ENCODE data around the gene ITGA1. TPM values are rescaled to one million over a fixed set of nuclear protein-coding genes. Genes with fewer than 3 reads are reported as not detected.

The ITGA1 gene
- total RNA-seq, 1 donor from 2014 or later: 33.5 TPM

- Mint-ChIP-seq H3K27me3 (ENCODE audit: unreplicated experiment) (no peaks in the 10 kb centered on the region), H3K4me1 (ENCODE audit: unreplicated experiment) (peaks cover 28% of the 10 kb centered on the region), H3K9me3 (ENCODE audit: unreplicated experiment) (no peaks in the 10 kb centered on the region), H3K36me3 (ENCODE audit: low read depth, unreplicated experiment) (no peaks in the 10 kb centered on the region), H3K27ac (ENCODE audit: unreplicated experiment) (no peak overlapping the region), H3K4me3 (ENCODE audit: unreplicated experiment) (no peak overlapping the region)
- no peak for DNase-seq (ENCODE audit: low spot score)
- TF ChIP-seq, protein P1, sequence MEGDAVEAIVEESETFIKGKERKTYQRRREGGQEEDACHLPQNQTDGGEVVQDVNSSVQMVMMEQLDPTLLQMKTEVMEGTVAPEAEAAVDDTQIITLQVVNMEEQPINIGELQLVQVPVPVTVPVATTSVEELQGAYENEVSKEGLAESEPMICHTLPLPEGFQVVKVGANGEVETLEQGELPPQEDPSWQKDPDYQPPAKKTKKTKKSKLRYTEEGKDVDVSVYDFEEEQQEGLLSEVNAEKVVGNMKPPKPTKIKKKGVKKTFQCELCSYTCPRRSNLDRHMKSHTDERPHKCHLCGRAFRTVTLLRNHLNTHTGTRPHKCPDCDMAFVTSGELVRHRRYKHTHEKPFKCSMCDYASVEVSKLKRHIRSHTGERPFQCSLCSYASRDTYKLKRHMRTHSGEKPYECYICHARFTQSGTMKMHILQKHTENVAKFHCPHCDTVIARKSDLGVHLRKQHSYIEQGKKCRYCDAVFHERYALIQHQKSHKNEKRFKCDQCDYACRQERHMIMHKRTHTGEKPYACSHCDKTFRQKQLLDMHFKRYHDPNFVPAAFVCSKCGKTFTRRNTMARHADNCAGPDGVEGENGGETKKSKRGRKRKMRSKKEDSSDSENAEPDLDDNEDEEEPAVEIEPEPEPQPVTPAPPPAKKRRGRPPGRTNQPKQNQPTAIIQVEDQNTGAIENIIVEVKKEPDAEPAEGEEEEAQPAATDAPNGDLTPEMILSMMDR (IDR thresholded peaks at IDR 0.05; ENCODE audit: unreplicated experiment): no peak
Measured at GRCh38 chr5:52776116-52776515, 11.6 kb upstream of the ITGA1 start.

- Mint-ChIP-seq H3K27ac (ENCODE audit: unreplicated experiment) (no peak overlapping the region), H3K27me3 (ENCODE audit: unreplicated experiment) (no peaks in the 10 kb centered on the region), H3K36me3 (ENCODE audit: low read depth, unreplicated experiment) (no peaks in the 10 kb centered on the region), H3K4me1 (ENCODE audit: unreplicated experiment) (peaks cover 28% of the 10 kb centered on the region), H3K9me3 (ENCODE audit: unreplicated experiment) (no peaks in the 10 kb centered on the region), H3K4me3 (ENCODE audit: unreplicated experiment) (no peak overlapping the region)
- TF ChIP-seq, protein P1 (IDR thresholded peaks at IDR 0.05; ENCODE audit: unreplicated experiment): no peak
- no peak for DNase-seq (ENCODE audit: low spot score)
Measured at GRCh38 chr5:52777186-52777585, 10.5 kb upstream of the ITGA1 start.

- no peaks in the 10 kb centered on the region for H3K9me3 Mint-ChIP-seq (ENCODE audit: unreplicated experiment)
- peaks cover 20% of the 10 kb centered on the region for H3K4me1 Mint-ChIP-seq (ENCODE audit: unreplicated experiment)
- H3K36me3 Mint-ChIP-seq (ENCODE audit: low read depth, unreplicated experiment): no peaks in the 10 kb centered on the region
- no peak overlapping the region for H3K4me3 Mint-ChIP-seq (ENCODE audit: unreplicated experiment)
- no peaks in the 10 kb centered on the region for H3K27me3 Mint-ChIP-seq (ENCODE audit: unreplicated experiment)
- TF ChIP-seq, protein P1 (IDR thresholded peaks at IDR 0.05; ENCODE audit: unreplicated experiment): no peak
- DNase-seq (ENCODE audit: low spot score): no peak
- no peak overlapping the region for H3K27ac Mint-ChIP-seq (ENCODE audit: unreplicated experiment)
Measured at GRCh38 chr5:52778781-52779180, 8.9 kb upstream of the ITGA1 start.

- Mint-ChIP-seq H3K9me3 (ENCODE audit: unreplicated experiment) (no peaks in the 10 kb centered on the region), H3K27ac (ENCODE audit: unreplicated experiment) (no peak overlapping the region), H3K4me1 (ENCODE audit: unreplicated experiment) (peaks cover 15% of the 10 kb centered on the region), H3K27me3 (ENCODE audit: unreplicated experiment) (no peaks in the 10 kb centered on the region), H3K4me3 (ENCODE audit: unreplicated experiment) (no peak overlapping the region), H3K36me3 (ENCODE audit: low read depth, unreplicated experiment) (no peaks in the 10 kb centered on the region)
- TF ChIP-seq, protein P1 (IDR thresholded peaks at IDR 0.05; ENCODE audit: unreplicated experiment): no peak
- DNase-seq (ENCODE audit: low spot score): no peak
Measured at GRCh38 chr5:52779213-52779612, 8.5 kb upstream of the ITGA1 start.

- peaks cover 10% of the 10 kb centered on the region for H3K4me1 Mint-ChIP-seq (ENCODE audit: unreplicated experiment)
- no peak overlapping the region for H3K4me3 Mint-ChIP-seq (ENCODE audit: unreplicated experiment)
- H3K27me3 Mint-ChIP-seq (ENCODE audit: unreplicated experiment): no peaks in the 10 kb centered on the region
- DNase-seq (ENCODE audit: low spot score): no peak
- TF ChIP-seq, protein P1 (IDR thresholded peaks at IDR 0.05; ENCODE audit: unreplicated experiment): no peak
- H3K27ac Mint-ChIP-seq (ENCODE audit: unreplicated experiment): no peak overlapping the region
- H3K9me3 Mint-ChIP-seq (ENCODE audit: unreplicated experiment): no peaks in the 10 kb centered on the region
- H3K36me3 Mint-ChIP-seq (ENCODE audit: low read depth, unreplicated experiment): no peaks in the 10 kb centered on the region
Measured at GRCh38 chr5:52783226-52783959, 4.3 kb upstream of the ITGA1 start.
